Suprapubic skin (tissue), 4 donors: ENCODE results near the gene DSCAML1. TPM values are rescaled to one million over a fixed set of nuclear protein-coding genes. Genes with fewer than 3 reads are reported as not detected.

ENCODE experiments used
- DNase-seq, 2 donors: peaks; one replicate each; pipeline ENCODE4 v3.0.0-alpha.2; 2019; ENCODE audit warnings: low spot score in 2 of 2
- H3K27ac ChIP-seq: fragments of 200-600 bp; sonication (generic); one replicate; pipeline ENCODE4 v1.5.1; 2019
- H3K27me3 ChIP-seq: fragments of 200-600 bp; sonication (generic); one replicate; pipeline ENCODE4 v1.5.1; 2019
- H3K36me3 ChIP-seq: fragments of 200-600 bp; sonication (generic); one replicate; pipeline ENCODE4 v1.5.1; 2019
- H3K4me1 ChIP-seq: fragments of 200-600 bp; sonication (generic); one replicate; pipeline ENCODE4 v1.5.1; 2019
- H3K4me3 ChIP-seq: fragments of 200-600 bp; sonication (generic); one replicate; pipeline ENCODE4 v1.5.1; 2019; ENCODE audit warnings: mild to moderate bottlenecking
- H3K9me3 ChIP-seq: fragments of 200-600 bp; sonication (generic); one replicate; pipeline ENCODE4 v1.5.1; 2019
- CTCF ChIP-seq, 2 donors: fragments of 200-600 bp in 1 of 2; fragments of 450-650 bp in 1 of 2; sonication (generic) in 1 of 2; IDR thresholded peaks; one replicate each; pipeline ENCODE4 v1.5.1; 2016 to 2019; ENCODE audit warnings: antibody characterized with exemption in 2 of 2, mild to moderate bottlenecking in 1 of 2, moderate library complexity in 1 of 2
- EP300 ChIP-seq: sonication (generic); formaldehyde crosslinking; IDR thresholded peaks from one replicate; pipeline ENCODE4 v1.6.1; 2017; ENCODE audit warnings: antibody characterized with exemption
- POLR2A ChIP-seq, 2 donors: fragments of 450-650 bp; IDR thresholded peaks; one replicate each; pipeline ENCODE4 v1.6.1; 2017; ENCODE audit warnings: antibody characterized with exemption in 2 of 2, mild to moderate bottlenecking in 2 of 2, moderate library complexity in 2 of 2
- POLR2AphosphoS5 ChIP-seq, 3 donors: sonication (generic); formaldehyde crosslinking; IDR thresholded peaks; one replicate each; pipeline ENCODE4 v1.6.1; 2017; ENCODE audit warnings: antibody characterized with exemption in 3 of 3
- WGBS: methylation state at CpG from one replicate; pipeline ENCODE4 v1.1.5; 2018; 5-methylcytosine and 5-hydroxymethylcytosine counted together
- total RNA-seq, 4 donors: library from RNA; depleted of rRNA; stranded (reverse); fragments of >200 nt; gene quantifications; one replicate each; pipeline ENCODE4 v1.1.0, GENCODE V29; 2016

The DSCAML1 gene
- total RNA-seq, 4 donors from 2014 or later: 0.11 to 0.24 (median 0.21) TPM; not detected in 1

GRCh38 chr11:117735350-117735977, 61.6 kb downstream of the DSCAML1 start:
- no peak overlapping the region for H3K27ac ChIP-seq
- H3K4me3 ChIP-seq: no peak overlapping the region
- peaks cover 4% of the 10 kb centered on the region for H3K27me3 ChIP-seq
- 84% methylated on average over 9 of the region's 9 CpGs for WGBS
- no peaks in the 10 kb centered on the region for H3K4me1 ChIP-seq
- no peaks in the 10 kb centered on the region for H3K36me3 ChIP-seq
- DNase-seq: no peak
- H3K9me3 ChIP-seq: no peaks in the 10 kb centered on the region
- no peak for TF ChIP-seq POLR2A (IDR thresholded peaks at IDR 0.05)
- TF ChIP-seq POLR2AphosphoS5 (IDR thresholded peaks at IDR 0.05): no peak
- TF ChIP-seq EP300: no peak
- no peak for TF ChIP-seq CTCF (IDR thresholded peaks at IDR 0.05)

- 36% methylated on average over 5 of the region's 5 CpGs for WGBS
- H3K4me1 ChIP-seq: no peaks in the 10 kb centered on the region
- no peak for TF ChIP-seq CTCF (IDR thresholded peaks at IDR 0.05)
- H3K9me3 ChIP-seq: no peaks in the 10 kb centered on the region
- H3K27me3 ChIP-seq: peaks cover 4% of the 10 kb centered on the region
- no peak for DNase-seq
- H3K27ac ChIP-seq: no peak overlapping the region
- no peak overlapping the region for H3K4me3 ChIP-seq
- no peaks in the 10 kb centered on the region for H3K36me3 ChIP-seq
Measured at GRCh38 chr11:117734601-117735024, 62.4 kb downstream of the DSCAML1 start.

GRCh38 chr11:117733316-117733715, 63.7 kb downstream of the DSCAML1 start:
- no peaks in the 10 kb centered on the region for H3K36me3 ChIP-seq
- no peaks in the 10 kb centered on the region for H3K9me3 ChIP-seq
- WGBS: 60% methylated on average over 6 of the region's 6 CpGs
- no peak for TF ChIP-seq POLR2A (IDR thresholded peaks at IDR 0.05)
- H3K27me3 ChIP-seq: no peaks in the 10 kb centered on the region
- no peak overlapping the region for H3K4me3 ChIP-seq
- no peaks in the 10 kb centered on the region for H3K4me1 ChIP-seq
- no peak overlapping the region for H3K27ac ChIP-seq
- DNase-seq: no peak

- WGBS: 89% methylated on average over 2 of the region's 2 CpGs
- H3K4me1 ChIP-seq: no peaks in the 10 kb centered on the region
- H3K36me3 ChIP-seq: no peaks in the 10 kb centered on the region
- no peaks in the 10 kb centered on the region for H3K9me3 ChIP-seq
- H3K4me3 ChIP-seq: no peak overlapping the region
- no peak for DNase-seq
- H3K27ac ChIP-seq: no peak overlapping the region
- TF ChIP-seq EP300 (no peak), POLR2AphosphoS5 (IDR thresholded peaks at IDR 0.05) (no peak), CTCF (IDR thresholded peaks at IDR 0.05) (no peak), POLR2A (IDR thresholded peaks at IDR 0.05) (no peak)
- peaks cover 6% of the 10 kb centered on the region for H3K27me3 ChIP-seq
Measured at GRCh38 chr11:117731722-117732290, 65.2 kb downstream of the DSCAML1 start.

GRCh38 chr11:117730208-117730800, 66.7 kb downstream of the DSCAML1 start:
- DNase-seq: no peak
- Histone ChIP-seq H3K4me1 (no peaks in the 10 kb centered on the region), H3K4me3 (no peak overlapping the region), H3K9me3 (no peaks in the 10 kb centered on the region), H3K27me3 (peaks cover 6% of the 10 kb centered on the region), H3K27ac (no peak overlapping the region), H3K36me3 (no peaks in the 10 kb centered on the region)
- WGBS: 75% methylated on average over 7 of the region's 7 CpGs
- no peak for TF ChIP-seq EP300
- no peak for TF ChIP-seq POLR2AphosphoS5 (IDR thresholded peaks at IDR 0.05)
- no peak for TF ChIP-seq POLR2A (IDR thresholded peaks at IDR 0.05)
- no peak for TF ChIP-seq CTCF (IDR thresholded peaks at IDR 0.05)
